HG03460 (cell line): ENCODE measurements around the gene BLNK.
"Not testable (repeated sequence)": the region's sequence is repeated elsewhere in the genome, so short reads cannot be mapped to it uniquely, and the experiment has no call there.

ENCODE experiments used
- ATAC-seq: cut with Tn5 transposase; IDR thresholded peaks from one replicate; pipeline ENCODE4 v1.9.1; 2021; ENCODE audit not compliant: unreplicated experiment

Gene BLNK

GRCh38 chr10:96271016-96271815, at the start of gene BLNK:
TSS of gene BLNK (minus strand) at chr10:96271569. CDS start at chr10:96271398, 171 bp downstream.
- peak; percentile 70 for ATAC-seq

GRCh38 chr10:96319754-96320474, 48.5 kb upstream of the BLNK start:
- ATAC-seq: no peak

GRCh38 chr10:96317067-96317833, 45.9 kb upstream of the BLNK start:
- no peak for ATAC-seq

- no peak for ATAC-seq
These were observed 42.0 kb upstream of the BLNK start for GRCh38 chr10:96313344-96313743.

- no peak for ATAC-seq
These were observed 39.9 kb upstream of the BLNK start for GRCh38 chr10:96311180-96311715.

GRCh38 chr10:96310321-96310669, 38.9 kb upstream of the BLNK start:
- no peak for ATAC-seq

GRCh38 chr10:96309628-96310320, 38.4 kb upstream of the BLNK start:
- no peak for ATAC-seq

GRCh38 chr10:96308854-96309253, 37.5 kb upstream of the BLNK start:
- ATAC-seq: not testable (repeated sequence)

- no peak for ATAC-seq
These were observed 35.1 kb upstream of the BLNK start for GRCh38 chr10:96306516-96306915.

- no peak for ATAC-seq
These were observed 33.6 kb upstream of the BLNK start for GRCh38 chr10:96305019-96305418.

GRCh38 chr10:96304230-96304629, 32.9 kb upstream of the BLNK start, which contains the start of gene DNTT:
TSS of gene DNTT (plus strand) at chr10:96304434. CDS start at chr10:96304498, 64 bp downstream.
- ATAC-seq: no peak

- no peak for ATAC-seq
These were observed 30.2 kb upstream of the BLNK start for GRCh38 chr10:96301616-96302015.

GRCh38 chr10:96299383-96299782, 28.0 kb upstream of the BLNK start:
- no peak for ATAC-seq

GRCh38 chr10:96298362-96298761, 27.0 kb upstream of the BLNK start:
- no peak for ATAC-seq

GRCh38 chr10:96297486-96297885, 26.1 kb upstream of the BLNK start:
- no peak for ATAC-seq

GRCh38 chr10:96295475-96295874, 24.1 kb upstream of the BLNK start:
- no peak for ATAC-seq

- peak; percentile 48 for ATAC-seq
These were observed 21.9 kb upstream of the BLNK start for GRCh38 chr10:96292971-96293920.

GRCh38 chr10:96290368-96291133, 19.2 kb upstream of the BLNK start:
- no peak for ATAC-seq
